GM18520 (cell line): Measurements from ENCODE around the gene SHROOM3.

Source experiments
- ATAC-seq: cut with Tn5 transposase; IDR thresholded peaks from one replicate; pipeline ENCODE4 v1.9.1; 2021; ENCODE audit not compliant: unreplicated experiment

Gene SHROOM3

GRCh38 chr4:76615999-76616398 is 181.0 kb downstream of the SHROOM3 start:
- ATAC-seq: no peak

GRCh38 chr4:76616526-76616925 is 181.5 kb downstream of the SHROOM3 start:
- no peak for ATAC-seq

- no peak for ATAC-seq
Observed at GRCh38 chr4:76620723-76621468, 185.9 kb downstream of the SHROOM3 start.

GRCh38 chr4:76622126-76622525 is 187.1 kb downstream of the SHROOM3 start:
- ATAC-seq: no peak

GRCh38 chr4:76622717-76623116 is 187.7 kb downstream of the SHROOM3 start:
- no peak for ATAC-seq

GRCh38 chr4:76623217-76624045 is 188.4 kb downstream of the SHROOM3 start:
- no peak for ATAC-seq

GRCh38 chr4:76624241-76624681 is 189.2 kb downstream of the SHROOM3 start:
- no peak for ATAC-seq

- no peak for ATAC-seq
Observed at GRCh38 chr4:76624931-76625715, 190.1 kb downstream of the SHROOM3 start.

GRCh38 chr4:76626686-76627465 is 191.8 kb downstream of the SHROOM3 start:
- ATAC-seq: no peak

- no peak for ATAC-seq
Observed at GRCh38 chr4:76628251-76628650, 193.2 kb downstream of the SHROOM3 start.

GRCh38 chr4:76630741-76631140 is 195.7 kb downstream of the SHROOM3 start:
- no peak for ATAC-seq

GRCh38 chr4:76634220-76634619 is 199.2 kb downstream of the SHROOM3 start:
- ATAC-seq: no peak

GRCh38 chr4:76637712-76638361 is 202.8 kb downstream of the SHROOM3 start:
- ATAC-seq: no peak

- no peak for ATAC-seq
Observed at GRCh38 chr4:76639288-76639687, 204.3 kb downstream of the SHROOM3 start.

GRCh38 chr4:76640353-76640910 is 205.4 kb downstream of the SHROOM3 start:
- no peak for ATAC-seq

GRCh38 chr4:76641351-76641750 is 206.3 kb downstream of the SHROOM3 start:
- no peak for ATAC-seq

- ATAC-seq: no peak
Observed at GRCh38 chr4:76641758-76642157, 206.7 kb downstream of the SHROOM3 start.

GRCh38 chr4:76644831-76645485 is 209.9 kb downstream of the SHROOM3 start:
- no peak for ATAC-seq

- ATAC-seq: no peak
Observed at GRCh38 chr4:76649086-76649485, 214.1 kb downstream of the SHROOM3 start.
